Stimulated activated CD4-positive, alpha-beta T cell treated with anti-CD3 and anti-CD28 coated beads, TNF-alpha, amount 100 ng/mL, for 24 hours (primary cell): Measurements from ENCODE around the gene ABHD12.
A peak's percentile ranks its signal among the peaks of the same experiment; 100 is the strongest.

ENCODE experiments used
- DNase-seq, 3 experiments: peaks; one replicate each; pipeline ENCODE4 v3.0.0-alpha.2; 2020; ENCODE audit warnings: low read depth in 3 of 3

ABHD12 gene

DNA sequence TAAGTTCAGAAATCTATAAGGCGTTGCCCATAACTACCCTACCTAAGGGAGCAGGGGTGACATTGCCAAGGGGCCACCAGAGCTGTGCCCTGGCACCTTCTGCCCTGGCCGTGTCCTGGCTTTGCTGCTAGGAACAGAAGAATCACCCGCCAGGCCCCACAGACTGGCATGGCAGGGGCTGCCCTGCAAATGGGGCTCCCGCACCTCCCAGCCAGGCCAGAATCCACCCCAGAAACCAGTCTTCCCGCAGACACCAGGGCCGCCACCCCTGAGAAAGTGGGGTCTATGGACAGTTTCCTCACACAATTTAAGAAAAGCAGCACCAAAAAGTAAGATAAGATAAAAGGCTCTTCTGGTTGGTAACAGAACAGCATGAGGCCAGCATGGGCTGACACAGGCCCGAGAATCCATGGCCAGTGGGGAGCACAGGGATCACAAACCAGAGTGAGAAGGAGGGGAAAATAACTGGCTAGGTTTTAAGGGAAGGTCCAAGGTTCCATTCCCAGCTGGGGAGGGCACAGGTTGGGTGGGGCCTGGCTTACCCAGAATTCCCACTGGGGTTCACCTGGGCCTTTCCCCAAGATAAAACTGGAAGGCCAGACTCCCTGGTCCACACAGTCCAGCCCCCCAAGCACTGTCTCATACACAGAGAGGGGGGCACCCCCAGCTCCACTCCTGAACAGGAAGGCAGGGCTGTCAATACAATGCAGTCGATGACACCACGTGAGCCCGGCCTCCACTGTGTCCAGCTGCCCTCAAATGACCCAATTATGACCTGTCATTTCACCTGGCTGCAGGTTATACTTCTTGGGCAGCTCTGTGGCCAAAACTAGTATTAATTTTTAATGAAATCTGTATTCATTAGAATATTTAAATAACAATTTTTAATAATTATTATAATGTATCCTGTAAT is 83.4 kb downstream of the ABHD12 start:
- no peak for DNase-seq

GRCh38 chr20:25304025-25304549 is 86.5 kb downstream of the ABHD12 start:
- DNase-seq: no peak

- DNase-seq: no peak
These were observed 87.2 kb downstream of the ABHD12 start for GRCh38 chr20:25303292-25304024.

- DNase-seq: no peak
These were observed 88.0 kb downstream of the ABHD12 start for GRCh38 chr20:25302596-25302995.

DNA sequence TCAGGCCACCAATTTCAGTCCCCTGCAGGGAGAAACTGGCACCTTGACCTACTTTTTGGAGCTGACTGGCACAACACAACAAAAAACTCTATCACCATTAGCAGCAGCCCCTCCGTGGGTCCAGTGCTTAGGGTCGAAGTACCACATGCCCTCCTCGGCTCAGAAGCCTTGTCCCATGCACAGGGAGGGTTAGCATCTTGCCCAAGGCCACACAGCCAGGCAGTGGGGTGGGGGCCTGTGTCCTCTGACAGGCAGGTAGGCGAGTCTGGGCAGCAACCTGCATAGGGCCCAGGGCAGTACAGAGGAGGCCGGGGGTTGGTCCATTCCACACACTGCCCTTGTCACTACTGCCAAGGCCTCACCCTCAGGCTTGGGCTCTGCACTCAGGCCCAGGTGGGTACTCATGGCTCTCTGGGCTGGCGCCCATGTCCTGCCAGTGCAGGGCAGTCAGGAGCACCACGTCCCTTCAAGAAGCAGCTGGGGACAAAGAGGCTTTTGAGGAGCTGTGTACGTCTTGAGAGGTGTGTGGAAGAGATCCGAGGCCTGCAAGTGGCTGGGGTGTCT is 89.2 kb downstream of the ABHD12 start:
- DNase-seq: no peak

DNA sequence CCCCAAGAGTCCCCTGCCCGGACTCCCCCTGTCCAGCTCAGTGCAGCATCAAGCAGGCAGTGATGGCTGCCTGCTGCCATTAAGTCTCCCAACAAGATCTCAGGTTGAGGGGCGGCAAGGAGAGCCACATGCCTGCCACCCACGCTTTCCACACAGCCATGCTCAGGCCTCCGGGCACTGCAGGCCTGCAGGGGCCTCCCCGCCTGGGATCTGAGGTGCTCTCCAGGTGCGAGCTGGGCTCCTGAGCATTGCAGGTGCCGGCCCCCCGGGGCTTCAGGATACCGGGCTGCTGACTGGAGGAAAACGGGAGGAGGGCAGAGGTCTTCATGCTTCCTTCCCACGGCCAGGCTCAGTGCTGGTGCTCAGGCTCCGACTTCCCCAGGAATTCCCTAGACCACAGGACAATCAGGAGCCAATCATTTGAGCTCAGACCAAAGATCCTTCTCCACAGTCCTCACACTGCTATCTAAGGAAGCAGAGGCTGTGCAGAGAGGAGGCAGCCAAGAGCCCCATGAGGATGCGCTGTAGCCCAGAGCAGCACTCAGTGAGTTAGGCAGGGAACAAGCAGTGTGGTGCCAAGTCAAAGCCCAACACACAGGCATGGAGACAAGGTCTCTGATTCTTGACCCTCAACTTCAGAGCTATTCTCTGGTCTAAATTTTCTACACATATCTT is 90.0 kb downstream of the ABHD12 start:
- no peak for DNase-seq

- DNase-seq: no peak
These were observed 90.8 kb downstream of the ABHD12 start for GRCh38 chr20:25299806-25300205.

- no peak for DNase-seq
These were observed 93.3 kb downstream of the ABHD12 start for GRCh38 chr20:25297141-25297905.

DNA sequence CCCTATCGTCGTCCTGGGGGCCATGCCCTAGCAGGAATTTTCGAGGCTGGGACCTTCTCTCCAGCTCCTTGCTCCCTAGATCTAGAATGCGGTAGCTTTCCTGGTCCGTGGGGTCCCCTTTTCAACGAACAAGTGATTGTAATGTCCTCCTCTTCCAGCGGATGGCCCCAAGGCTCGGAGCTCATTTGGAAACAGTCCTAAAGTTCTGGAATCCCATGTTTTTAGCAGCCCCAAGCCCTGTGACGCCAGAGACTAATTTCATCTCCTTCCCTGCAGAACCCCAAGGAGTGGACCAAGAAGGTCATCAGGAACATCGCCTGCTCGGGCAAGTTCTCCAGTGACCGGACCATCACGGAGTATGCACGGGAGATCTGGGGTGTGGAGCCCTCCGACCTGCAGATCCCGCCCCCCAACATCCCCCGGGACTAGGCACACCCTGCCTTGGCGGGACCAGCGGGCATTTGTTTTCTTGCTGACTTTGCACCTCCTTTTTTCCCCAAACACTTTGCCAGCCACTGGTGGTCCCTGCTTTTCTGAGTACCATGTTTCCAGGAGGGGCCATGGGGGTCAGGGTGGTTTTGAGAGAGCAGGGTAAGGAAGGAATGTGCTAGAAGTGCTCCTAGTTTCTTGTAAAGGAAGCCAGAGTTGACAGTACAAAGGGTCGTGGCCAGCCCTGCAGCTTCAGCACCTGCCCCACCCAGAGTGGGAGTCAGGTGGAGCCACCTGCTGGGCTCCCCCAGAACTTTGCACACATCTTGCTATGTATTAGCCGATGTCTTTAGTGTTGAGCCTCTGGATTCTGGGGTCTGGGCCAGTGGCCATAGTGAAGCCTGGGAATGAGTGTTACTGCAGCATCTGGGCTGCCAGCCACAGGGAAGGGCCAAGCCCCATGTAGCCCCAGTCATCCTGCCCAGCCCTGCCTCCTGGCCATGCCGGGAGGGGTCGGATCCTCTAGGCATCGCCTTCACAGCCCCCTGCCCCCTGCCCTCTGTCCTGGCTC is 94.2 kb downstream of the ABHD12 start:
- DNase-seq: peak in 1 of 3 experiments; percentile 18

GRCh38 chr20:25295386-25296093 is 95.1 kb downstream of the ABHD12 start:
- no peak for DNase-seq

- DNase-seq: peak; percentile 13 to 55 (median 18)
These were observed 95.9 kb downstream of the ABHD12 start for GRCh38 chr20:25294459-25295385.

- DNase-seq: no peak
These were observed 96.7 kb downstream of the ABHD12 start for GRCh38 chr20:25293910-25294458.

GRCh38 chr20:25293507-25293906 is 97.1 kb downstream of the ABHD12 start:
- DNase-seq: no peak

DNA sequence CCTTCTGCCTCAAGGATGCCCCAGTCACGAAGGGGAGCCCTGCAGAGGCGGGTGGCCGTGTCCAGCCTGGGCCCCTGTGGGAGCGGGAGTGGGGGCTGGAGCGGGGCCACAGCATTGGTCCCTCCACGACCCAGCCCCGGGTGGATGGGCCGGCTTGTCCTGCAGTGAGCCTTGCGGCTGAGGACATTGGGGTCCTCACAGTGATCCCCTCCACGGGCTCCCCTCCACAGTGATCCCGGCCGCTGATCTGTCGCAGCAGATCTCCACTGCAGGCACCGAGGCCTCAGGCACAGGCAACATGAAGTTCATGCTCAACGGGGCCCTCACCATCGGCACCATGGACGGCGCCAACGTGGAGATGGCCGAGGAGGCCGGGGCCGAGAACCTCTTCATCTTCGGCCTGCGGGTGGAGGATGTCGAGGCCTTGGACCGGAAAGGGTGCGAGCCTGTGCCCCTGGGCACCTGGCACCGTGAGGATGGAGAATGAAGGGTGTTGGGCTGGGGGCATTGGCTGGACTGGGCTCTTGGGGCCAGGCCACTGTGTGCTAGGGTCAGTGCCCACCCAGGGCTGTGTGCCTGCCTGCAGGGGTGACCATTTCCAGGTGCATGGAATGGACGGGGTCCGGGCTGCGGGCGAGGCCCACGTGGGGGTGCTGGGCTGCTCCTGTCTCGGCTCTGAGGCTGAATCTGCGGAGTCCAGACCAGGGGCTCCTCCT is 98.3 kb downstream of the ABHD12 start:
- DNase-seq: no peak

GRCh38 chr20:25291432-25292133 is 99.1 kb downstream of the ABHD12 start:
- no peak for DNase-seq

DNA sequence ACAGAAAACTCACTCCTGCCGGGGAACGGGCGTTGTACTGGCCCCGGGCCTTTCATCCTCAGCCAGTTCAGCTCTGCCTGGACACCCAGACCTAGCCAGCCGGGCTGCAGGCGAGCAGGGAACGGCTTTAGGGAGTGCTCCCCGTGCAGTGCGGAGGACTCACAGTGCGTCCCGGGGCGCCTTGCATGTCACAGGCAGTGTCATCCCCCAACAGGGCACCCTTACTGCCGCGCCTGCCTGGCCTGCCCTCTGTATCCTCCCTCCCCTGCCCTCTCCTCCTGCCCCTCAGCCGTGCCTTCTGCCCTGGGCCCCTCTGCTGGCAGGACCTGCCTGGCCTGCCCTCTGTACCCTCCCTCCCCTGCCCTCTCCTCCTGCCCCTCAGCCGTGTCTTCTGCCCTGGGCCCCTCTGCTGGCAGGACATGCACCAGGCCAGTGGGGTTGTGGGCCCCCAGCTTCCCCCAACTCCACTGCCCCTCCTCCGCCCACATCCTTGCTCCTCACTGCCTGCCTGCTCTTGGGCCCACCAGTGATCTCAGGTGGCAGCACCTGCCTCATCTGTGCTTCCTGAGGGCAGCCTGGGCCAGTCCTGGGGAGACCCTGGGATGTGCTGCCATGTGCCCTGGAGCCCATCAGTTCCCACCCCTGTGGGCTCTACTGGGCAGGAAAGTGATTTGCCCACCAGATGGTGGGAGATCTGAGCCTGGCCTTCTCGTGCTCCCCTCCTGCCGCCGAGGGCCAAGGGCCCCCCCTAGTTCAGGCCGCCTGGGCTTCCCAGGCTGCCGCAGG is 99.8 kb downstream of the ABHD12 start:
- no peak for DNase-seq
